GM12892 (cell line): ENCODE results near the gene CARNS1.

Experiments used
- POLR2AphosphoS5 ChIP-seq: IDR thresholded peaks from 2 replicates; pipeline ENCODE4 v1.6.1; 2011; ENCODE audit warnings: low read depth, low read length, control low read depth
- TAF1 ChIP-seq: IDR thresholded peaks from 2 replicates; pipeline ENCODE4 v1.6.1; 2011; ENCODE audit warnings: low read depth, mild to moderate bottlenecking, control low read depth, low read length, borderline replicate concordance

DNA sequence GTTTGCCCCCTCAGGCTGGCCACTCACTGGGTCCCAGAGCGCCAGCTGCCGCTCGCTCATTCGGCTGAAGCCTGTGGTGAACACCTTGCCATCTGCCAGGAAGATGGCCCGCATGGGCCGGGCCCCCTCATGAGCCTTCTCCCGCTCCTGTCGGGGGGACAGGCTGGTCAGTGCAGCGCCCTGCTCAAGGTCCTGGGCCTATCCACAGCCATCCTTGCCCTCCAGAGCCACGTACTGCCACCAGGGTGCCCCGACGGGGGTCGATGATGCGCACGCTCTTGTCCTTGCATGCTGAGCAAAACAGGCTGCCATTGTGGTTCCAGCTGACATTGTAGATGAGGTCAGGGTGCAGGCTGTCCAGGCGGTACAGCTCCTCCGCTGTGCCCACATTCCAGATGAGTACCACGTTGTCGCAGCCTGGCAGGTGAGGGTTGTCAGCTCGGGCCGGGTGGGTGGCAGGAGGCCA, 25.7 kb downstream of the CARNS1 start:
- TF ChIP-seq TAF1: no peak
- TF ChIP-seq POLR2AphosphoS5: no peak
